GM12891 (cell line): ENCODE measurements around the gene DLGAP4.

Experiments used
- POLR2A ChIP-seq: IDR thresholded peaks from 2 replicates; pipeline ENCODE4 v1.6.1; 2011; ENCODE audit warnings: low read depth, low read length, control low read depth
- POLR2AphosphoS5 ChIP-seq: IDR thresholded peaks from 2 replicates; pipeline ENCODE4 v1.6.1; 2011; ENCODE audit warnings: low read depth, low read length, control low read depth
- SPI1 ChIP-seq: IDR thresholded peaks from 2 replicates; pipeline ENCODE4 v1.6.1; 2011; ENCODE audit warnings: low read depth, low read length, control low read depth
- TAF1 ChIP-seq: IDR thresholded peaks from 2 replicates; pipeline ENCODE4 v1.6.1; 2011; ENCODE audit warnings: low read depth, low read length, control low read depth

- no peak for TF ChIP-seq POLR2A
- TF ChIP-seq TAF1 = no peak
- no peak for TF ChIP-seq SPI1
- no peak for TF ChIP-seq POLR2AphosphoS5
Measured at GRCh38 chr20:36341331-36342020, 35.3 kb downstream of the DLGAP4 start.
